Measurements from ENCODE around the gene TRIM24.

Gene TRIM24

GRCh38 chr7:138569418-138569817 is 109.4 kb downstream of the TRIM24 start:
- Histone ChIP-seq H3F3A (ENCODE audit: low read depth) (no peaks in the 10 kb centered on the region), H4K20me1 (ENCODE audit: insufficient read depth, low read length, poor library complexity, severe bottlenecking) (no peaks in the 10 kb centered on the region), H2AFZ (ENCODE audit: low read length) (no peak overlapping the region), H3K79me2 (ENCODE audit: insufficient read depth, low read length) (no peaks in the 10 kb centered on the region), H3K4me3 (ENCODE audit: low read length, poor library complexity, severe bottlenecking) (no peak overlapping the region), H3K4me2 (ENCODE audit: low read depth, low read length, poor library complexity, severe bottlenecking) (no peak overlapping the region), H3K27me3 (ENCODE audit: insufficient read depth, low read length, poor library complexity, severe bottlenecking) (no peaks in the 10 kb centered on the region), H3K36me3 (ENCODE audit: insufficient read depth, low read length) (peaks cover 94% of the 10 kb centered on the region), H3K9ac (ENCODE audit: low read depth, low read length, poor library complexity, severe bottlenecking) (no peak overlapping the region), H3K4me1 (ENCODE audit: insufficient read depth, low read length, poor library complexity, severe bottlenecking) (no peaks in the 10 kb centered on the region), H3K9me2 (replicated peaks; ENCODE audit: low read depth, low read length) (no peaks in the 10 kb centered on the region), H3K9me3 (ENCODE audit: insufficient read depth, low read depth, low read length) (peaks cover 17% of the 10 kb centered on the region; the same call in 1 of the 2 replicates)
- TF ChIP-seq EZH2phosphoT487 (IDR thresholded peaks at IDR 0.05; ENCODE audit: borderline replicate concordance) (no peak), CTCF (conservative IDR thresholded peaks at IDR 0.05; ENCODE audit: low read length) (no peak)

GRCh38 chr7:138570715-138571114 is 110.7 kb downstream of the TRIM24 start:
- Histone ChIP-seq H3K9me3 (ENCODE audit: insufficient read depth, low read depth, low read length) (peaks cover 4% of the 10 kb centered on the region; the same call in 1 of the 2 replicates), H3K9me2 (replicated peaks; ENCODE audit: low read depth, low read length) (no peaks in the 10 kb centered on the region), H3K4me1 (ENCODE audit: insufficient read depth, low read length, poor library complexity, severe bottlenecking) (no peaks in the 10 kb centered on the region), H3K4me3 (ENCODE audit: low read length, poor library complexity, severe bottlenecking) (no peak overlapping the region), H3K79me2 (ENCODE audit: insufficient read depth, low read length) (no peaks in the 10 kb centered on the region), H4K20me1 (ENCODE audit: insufficient read depth, low read length, poor library complexity, severe bottlenecking) (no peaks in the 10 kb centered on the region), H3K9ac (ENCODE audit: low read depth, low read length, poor library complexity, severe bottlenecking) (no peak overlapping the region), H2AFZ (ENCODE audit: low read length) (no peak overlapping the region), H3F3A (ENCODE audit: low read depth) (no peaks in the 10 kb centered on the region), H3K4me2 (ENCODE audit: low read depth, low read length, poor library complexity, severe bottlenecking) (no peak overlapping the region), H3K36me3 (ENCODE audit: insufficient read depth, low read length) (peaks cover 92% of the 10 kb centered on the region), H3K27me3 (ENCODE audit: insufficient read depth, low read length, poor library complexity, severe bottlenecking) (no peaks in the 10 kb centered on the region)
- no peak for TF ChIP-seq CTCF (conservative IDR thresholded peaks at IDR 0.05; ENCODE audit: low read length)
- no peak for TF ChIP-seq EZH2phosphoT487 (IDR thresholded peaks at IDR 0.05; ENCODE audit: borderline replicate concordance)

GRCh38 chr7:138573741-138574140 is 113.7 kb downstream of the TRIM24 start:
- peaks cover 93% of the 10 kb centered on the region for H3K36me3 ChIP-seq (ENCODE audit: insufficient read depth, low read length)
- H2AFZ ChIP-seq (ENCODE audit: low read length): no peak overlapping the region

More at GRCh38 chr7:138573741-138574140, 113.7 kb downstream of the TRIM24 start:
- no peaks in the 10 kb centered on the region for H4K20me1 ChIP-seq (ENCODE audit: insufficient read depth, low read length, poor library complexity, severe bottlenecking)
- H3K9me2 ChIP-seq (replicated peaks; ENCODE audit: low read depth, low read length): no peaks in the 10 kb centered on the region
- H3K4me2 ChIP-seq (ENCODE audit: low read depth, low read length, poor library complexity, severe bottlenecking): no peak overlapping the region
- no peaks in the 10 kb centered on the region for H3K9me3 ChIP-seq (ENCODE audit: insufficient read depth, low read depth, low read length)
- TF ChIP-seq EZH2phosphoT487 (IDR thresholded peaks at IDR 0.05; ENCODE audit: borderline replicate concordance) (no peak), CTCF (conservative IDR thresholded peaks at IDR 0.05; ENCODE audit: low read length) (no peak)
- no peak overlapping the region for H3K4me3 ChIP-seq (ENCODE audit: low read length, poor library complexity, severe bottlenecking)
- H3K79me2 ChIP-seq (ENCODE audit: insufficient read depth, low read length): no peaks in the 10 kb centered on the region
- H3F3A ChIP-seq (ENCODE audit: low read depth): no peaks in the 10 kb centered on the region
- no peaks in the 10 kb centered on the region for H3K4me1 ChIP-seq (ENCODE audit: insufficient read depth, low read length, poor library complexity, severe bottlenecking)
- H3K9ac ChIP-seq (ENCODE audit: low read depth, low read length, poor library complexity, severe bottlenecking): no peak overlapping the region
- no peaks in the 10 kb centered on the region for H3K27me3 ChIP-seq (ENCODE audit: insufficient read depth, low read length, poor library complexity, severe bottlenecking)
